Measurements from ENCODE around the gene STK39. TPM values are rescaled to one million over a fixed set of nuclear protein-coding genes. Genes with fewer than 3 reads are reported as not detected.

The STK39 gene
- total and polyA plus RNA-seq, 9 donors = 15.2 to 23.2 (median 18.5) TPM

- Histone ChIP-seq H3K4me3 (ENCODE audit: low read length) (no peak overlapping the region), H3K36me3 (ENCODE audit: control insufficient read depth, insufficient read depth, low read length) (peaks cover 5% of the 10 kb centered on the region), H3K27ac (ENCODE audit: low read length) (no peak overlapping the region), H3K9me3 (replicated peaks; ENCODE audit: control insufficient read depth, low read depth, low read length) (no peaks in the 10 kb centered on the region), H3K27me3 (ENCODE audit: control insufficient read depth, insufficient read depth, low read length) (no peaks in the 10 kb centered on the region), H3K4me1 (ENCODE audit: control insufficient read depth, insufficient read depth, low read length) (peaks cover 3% of the 10 kb centered on the region)
- DNase-seq = no peak
- 90% methylated on average over 2 of the region's 2 CpGs for WGBS (ENCODE audit: insufficient coverage)
Measured at GRCh38 chr2:168075446-168075845, 171.9 kb downstream of the STK39 start.

- Histone ChIP-seq H3K4me1 (ENCODE audit: control insufficient read depth, insufficient read depth, low read length) (no peaks in the 10 kb centered on the region), H3K9me3 (replicated peaks; ENCODE audit: control insufficient read depth, low read depth, low read length) (no peaks in the 10 kb centered on the region), H3K27me3 (ENCODE audit: control insufficient read depth, insufficient read depth, low read length) (no peaks in the 10 kb centered on the region), H3K36me3 (ENCODE audit: control insufficient read depth, insufficient read depth, low read length) (peaks cover 5% of the 10 kb centered on the region), H3K4me3 (ENCODE audit: low read length) (no peak overlapping the region), H3K27ac (ENCODE audit: low read length) (no peak overlapping the region)
- DNase-seq = no peak
- no CpG with 5 or more reads among the region's 1 CpG for WGBS (ENCODE audit: insufficient coverage)
Measured at GRCh38 chr2:168072626-168073303, 174.6 kb downstream of the STK39 start.

DNA sequence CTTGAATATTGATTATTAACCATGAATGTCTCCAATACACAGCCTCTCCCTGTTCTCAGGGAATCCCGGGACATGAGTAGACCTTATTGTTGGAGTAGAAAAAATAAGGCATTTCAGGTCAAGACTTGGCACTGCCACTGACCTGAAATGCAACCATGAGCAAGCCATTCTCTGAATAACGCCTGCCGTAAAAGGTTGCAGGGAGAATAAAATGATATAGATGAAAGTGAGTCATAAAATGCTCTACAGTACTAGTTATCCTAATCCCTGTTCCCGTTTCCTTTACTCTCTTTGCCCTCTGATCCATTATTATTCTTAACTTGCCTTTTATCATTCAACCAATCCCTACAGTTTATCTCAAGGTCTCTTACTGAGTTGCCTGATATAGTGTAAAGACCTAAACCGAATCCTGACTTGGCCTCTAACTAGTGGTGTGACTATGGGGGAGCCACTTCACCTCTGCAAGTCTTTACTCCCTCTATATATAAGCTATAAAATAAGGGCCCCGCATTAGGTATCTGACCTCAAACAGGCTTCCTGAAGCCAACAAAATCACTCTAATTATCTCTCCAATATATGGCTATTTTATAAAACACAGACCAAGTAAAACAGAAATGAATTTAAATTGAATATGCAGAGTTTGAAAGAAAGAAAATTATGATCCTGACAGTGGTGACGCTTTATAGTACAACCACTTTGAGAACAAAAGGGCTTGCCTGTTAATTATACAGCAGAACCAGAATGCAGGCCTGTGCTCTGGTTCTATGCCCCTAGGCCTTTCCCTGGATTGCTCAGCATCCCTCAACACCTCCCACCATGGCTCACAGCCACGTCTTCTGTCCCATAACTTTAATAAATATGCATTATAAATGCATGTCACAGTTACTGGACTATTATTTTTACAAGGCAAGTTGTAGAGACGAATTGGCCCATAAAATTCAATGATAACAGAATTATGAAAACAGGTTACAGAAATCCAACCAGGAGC, 183.1 kb downstream of the STK39 start:
- Histone ChIP-seq H3K27ac (ENCODE audit: low read length) (no peak overlapping the region), H3K9me3 (replicated peaks; ENCODE audit: control insufficient read depth, low read depth, low read length) (no peaks in the 10 kb centered on the region), H3K4me1 (ENCODE audit: control insufficient read depth, insufficient read depth, low read length) (no peaks in the 10 kb centered on the region), H3K27me3 (ENCODE audit: control insufficient read depth, insufficient read depth, low read length) (no peaks in the 10 kb centered on the region), H3K4me3 (ENCODE audit: low read length) (no peak overlapping the region), H3K36me3 (ENCODE audit: control insufficient read depth, insufficient read depth, low read length) (peaks cover 4% of the 10 kb centered on the region)
- DNase-seq = no peak
- no CpG with 5 or more reads among the region's 9 CpGs for WGBS (ENCODE audit: insufficient coverage)

GRCh38 chr2:168062936-168063335, 184.5 kb downstream of the STK39 start:
- no peak for DNase-seq
- Histone ChIP-seq H3K4me1 (ENCODE audit: control insufficient read depth, insufficient read depth, low read length) (no peaks in the 10 kb centered on the region), H3K4me3 (ENCODE audit: low read length) (no peak overlapping the region), H3K36me3 (ENCODE audit: control insufficient read depth, insufficient read depth, low read length) (peaks cover 4% of the 10 kb centered on the region), H3K9me3 (replicated peaks; ENCODE audit: control insufficient read depth, low read depth, low read length) (no peaks in the 10 kb centered on the region), H3K27me3 (ENCODE audit: control insufficient read depth, insufficient read depth, low read length) (no peaks in the 10 kb centered on the region), H3K27ac (ENCODE audit: low read length) (no peak overlapping the region)
- WGBS (ENCODE audit: insufficient coverage) = no CpG with 5 or more reads among the region's 3 CpGs

- no CpG with 5 or more reads among the region's 6 CpGs for WGBS (ENCODE audit: insufficient coverage)
- no peak for DNase-seq
- Histone ChIP-seq H3K9me3 (replicated peaks; ENCODE audit: control insufficient read depth, low read depth, low read length) (no peaks in the 10 kb centered on the region), H3K4me3 (ENCODE audit: low read length) (no peak overlapping the region), H3K27ac (ENCODE audit: low read length) (no peak overlapping the region), H3K36me3 (ENCODE audit: control insufficient read depth, insufficient read depth, low read length) (peaks cover 4% of the 10 kb centered on the region), H3K4me1 (ENCODE audit: control insufficient read depth, insufficient read depth, low read length) (no peaks in the 10 kb centered on the region), H3K27me3 (ENCODE audit: control insufficient read depth, insufficient read depth, low read length) (no peaks in the 10 kb centered on the region)
Measured at GRCh38 chr2:168062054-168062453, 185.3 kb downstream of the STK39 start.

- Histone ChIP-seq H3K9me3 (replicated peaks; ENCODE audit: control insufficient read depth, low read depth, low read length) (no peaks in the 10 kb centered on the region), H3K4me3 (ENCODE audit: low read length) (no peak overlapping the region), H3K36me3 (ENCODE audit: control insufficient read depth, insufficient read depth, low read length) (peaks cover 4% of the 10 kb centered on the region), H3K27ac (ENCODE audit: low read length) (no peak overlapping the region), H3K4me1 (ENCODE audit: control insufficient read depth, insufficient read depth, low read length) (no peaks in the 10 kb centered on the region), H3K27me3 (ENCODE audit: control insufficient read depth, insufficient read depth, low read length) (no peaks in the 10 kb centered on the region)
- WGBS (ENCODE audit: insufficient coverage) = no CpG with 5 or more reads among the region's 3 CpGs
- no peak for DNase-seq
Measured at GRCh38 chr2:168060986-168061750, 186.2 kb downstream of the STK39 start.

- no CpG with 5 or more reads among the region's 2 CpGs for WGBS (ENCODE audit: insufficient coverage)
- no peak overlapping the region for H3K4me3 ChIP-seq (ENCODE audit: low read length)
- no peaks in the 10 kb centered on the region for H3K27me3 ChIP-seq (ENCODE audit: control insufficient read depth, insufficient read depth, low read length)
- DNase-seq = no peak
- peaks cover 4% of the 10 kb centered on the region for H3K36me3 ChIP-seq (ENCODE audit: control insufficient read depth, insufficient read depth, low read length)
- H3K4me1 ChIP-seq (ENCODE audit: control insufficient read depth, insufficient read depth, low read length) = no peaks in the 10 kb centered on the region
- H3K9me3 ChIP-seq (replicated peaks; ENCODE audit: control insufficient read depth, low read depth, low read length) = no peaks in the 10 kb centered on the region
- H3K27ac ChIP-seq (ENCODE audit: low read length) = no peak overlapping the region
Measured at GRCh38 chr2:168059758-168060157, 187.6 kb downstream of the STK39 start.

DNA sequence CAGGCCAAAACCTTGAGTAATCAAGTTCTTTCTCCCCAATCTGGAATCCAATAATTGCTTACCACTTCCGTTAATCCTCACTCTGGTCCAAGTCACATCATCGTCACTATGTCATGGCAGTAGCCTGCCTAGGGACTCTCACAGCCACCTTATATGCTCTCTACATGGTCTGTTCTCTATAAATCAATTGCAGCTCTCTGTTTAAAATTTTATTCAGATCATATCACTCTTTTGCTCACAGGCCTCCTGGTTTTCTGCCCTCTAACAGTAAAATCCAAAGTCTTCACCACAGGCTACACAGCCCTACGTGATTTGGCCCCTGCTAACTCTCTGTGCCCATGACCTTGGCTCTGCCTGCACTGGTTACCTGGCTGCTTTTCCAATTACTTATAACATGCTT, 188.7 kb downstream of the STK39 start:
- Histone ChIP-seq H3K36me3 (ENCODE audit: control insufficient read depth, insufficient read depth, low read length) (peaks cover 4% of the 10 kb centered on the region), H3K4me1 (ENCODE audit: control insufficient read depth, insufficient read depth, low read length) (no peaks in the 10 kb centered on the region), H3K9me3 (replicated peaks; ENCODE audit: control insufficient read depth, low read depth, low read length) (no peaks in the 10 kb centered on the region), H3K27ac (ENCODE audit: low read length) (no peak overlapping the region), H3K4me3 (ENCODE audit: low read length) (no peak overlapping the region), H3K27me3 (ENCODE audit: control insufficient read depth, insufficient read depth, low read length) (no peaks in the 10 kb centered on the region)
- no peak for DNase-seq
- WGBS (ENCODE audit: insufficient coverage) = 92% methylated on average over 3 of the region's 3 CpGs

- Histone ChIP-seq H3K27ac (ENCODE audit: low read length) (no peak overlapping the region), H3K36me3 (ENCODE audit: control insufficient read depth, insufficient read depth, low read length) (no peaks in the 10 kb centered on the region), H3K4me1 (ENCODE audit: control insufficient read depth, insufficient read depth, low read length) (no peaks in the 10 kb centered on the region), H3K27me3 (ENCODE audit: control insufficient read depth, insufficient read depth, low read length) (no peaks in the 10 kb centered on the region), H3K4me3 (ENCODE audit: low read length) (no peak overlapping the region), H3K9me3 (replicated peaks; ENCODE audit: control insufficient read depth, low read depth, low read length) (no peaks in the 10 kb centered on the region)
- no peak for DNase-seq
- whole genome bisulfite sequencing (ENCODE audit: insufficient coverage) = no CpG with 5 or more reads among the region's 9 CpGs
Measured at GRCh38 chr2:168056242-168056787, 191.1 kb downstream of the STK39 start.
